GM23338 (cell line): ENCODE data around the gene CNN2. TPM values are rescaled to one million over a fixed set of nuclear protein-coding genes. Genes with fewer than 3 reads are reported as not detected.

Experiments
- CREB1 ChIP-seq: fragments of 250-450 bp; sonication (Bioruptor Pico); IDR thresholded peaks from 2 replicates; pipeline ENCODE4 v1.5.0; 2020; ENCODE audit warnings: low read depth, mild to moderate bottlenecking, moderate library complexity
- ETS1 ChIP-seq: IDR thresholded peaks from 2 replicates; pipeline ENCODE4 v1.6.1; 2016; ENCODE audit warnings: antibody characterized with exemption
- EZH2phosphoT487 ChIP-seq: fragments of 200-600 bp; sonication (generic); IDR thresholded peaks from one replicate; pipeline ENCODE4 v1.8.1; 2018; ENCODE audit warnings: antibody characterized with exemption; ENCODE audit not compliant: unreplicated experiment
- JUNB ChIP-seq: IDR thresholded peaks from one replicate; pipeline ENCODE4 v1.6.1; 2016; ENCODE audit warnings: antibody characterized with exemption; ENCODE audit not compliant: unreplicated experiment
- NANOG ChIP-seq: IDR thresholded peaks from 2 replicates; pipeline ENCODE4 v1.6.1; 2016; ENCODE audit warnings: antibody characterized with exemption, borderline replicate concordance
- POLR2AphosphoS5 ChIP-seq: IDR thresholded peaks from 2 replicates; pipeline ENCODE4 v1.6.1; 2016; ENCODE audit warnings: antibody characterized with exemption, low read depth
- ZNF114 ChIP-seq: fragments of 250-450 bp; sonication (Bioruptor Pico); IDR thresholded peaks from 2 replicates; pipeline ENCODE4 v1.5.0; 2020; ENCODE audit warnings: mild to moderate bottlenecking, moderate library complexity
- ZNF331 ChIP-seq: fragments of 250-450 bp; sonication (Bioruptor Pico); IDR thresholded peaks from 2 replicates; pipeline ENCODE4 v1.5.0; 2020; ENCODE audit warnings: low read depth, mild to moderate bottlenecking, moderate library complexity
- polyA plus RNA-seq: library from polyadenylated mRNA; unstranded; fragments of >200 nt; fragmentation: Nextera tagmentation; extraction: Ambion mirVana; gene quantifications from 2 replicates; pipeline ENCODE4 v1.2.1, GENCODE V29; 2016
- total RNA-seq: library from RNA; depleted of rRNA; stranded (reverse); fragments of >200 nt; shearing (Covaris generic); gene quantifications from 2 replicates; pipeline ENCODE4 v1.2.3, GENCODE V29; 2014
- TF ChIP-seq, protein P1 (sequence below): fragments of 250-450 bp; sonication (Bioruptor Pico); IDR thresholded peaks from 2 replicates; pipeline ENCODE4 v1.5.0; 2020; ENCODE audit warnings: mild to moderate bottlenecking, moderate library complexity
- TF ChIP-seq, protein P2 (sequence below): IDR thresholded peaks from one replicate; pipeline ENCODE4 v1.6.1; 2018; ENCODE audit warnings: antibody characterized with exemption; ENCODE audit not compliant: unreplicated experiment

The CNN2 gene
- total and polyA plus RNA-seq, 2 experiments from 2014 or later, result 330 to 392 TPM

DNA sequence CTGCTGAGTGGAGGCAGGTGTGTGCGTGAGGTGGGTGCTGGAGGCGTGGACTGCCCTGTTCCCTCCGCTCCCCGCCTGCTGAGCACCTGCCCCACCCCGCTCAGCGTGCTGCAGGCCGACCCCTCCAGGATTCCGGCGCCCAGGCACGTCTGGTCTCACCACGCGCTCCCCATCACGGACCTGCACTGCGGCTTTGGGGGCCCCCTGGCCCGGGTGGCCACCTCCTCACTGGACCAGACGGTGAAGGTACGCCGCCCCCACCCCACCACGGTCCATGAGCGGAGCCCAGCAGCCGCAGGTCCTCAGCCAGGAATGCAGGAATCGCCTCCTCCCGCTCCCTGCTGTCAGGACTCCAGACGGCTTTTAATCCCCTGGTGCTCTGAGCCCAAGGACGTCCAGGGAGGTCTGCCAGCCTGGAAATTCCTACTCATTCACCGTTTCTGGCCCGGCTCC lies 36.3 kb upstream of the CNN2 start (continued):
- TF ChIP-seq, protein P1, sequence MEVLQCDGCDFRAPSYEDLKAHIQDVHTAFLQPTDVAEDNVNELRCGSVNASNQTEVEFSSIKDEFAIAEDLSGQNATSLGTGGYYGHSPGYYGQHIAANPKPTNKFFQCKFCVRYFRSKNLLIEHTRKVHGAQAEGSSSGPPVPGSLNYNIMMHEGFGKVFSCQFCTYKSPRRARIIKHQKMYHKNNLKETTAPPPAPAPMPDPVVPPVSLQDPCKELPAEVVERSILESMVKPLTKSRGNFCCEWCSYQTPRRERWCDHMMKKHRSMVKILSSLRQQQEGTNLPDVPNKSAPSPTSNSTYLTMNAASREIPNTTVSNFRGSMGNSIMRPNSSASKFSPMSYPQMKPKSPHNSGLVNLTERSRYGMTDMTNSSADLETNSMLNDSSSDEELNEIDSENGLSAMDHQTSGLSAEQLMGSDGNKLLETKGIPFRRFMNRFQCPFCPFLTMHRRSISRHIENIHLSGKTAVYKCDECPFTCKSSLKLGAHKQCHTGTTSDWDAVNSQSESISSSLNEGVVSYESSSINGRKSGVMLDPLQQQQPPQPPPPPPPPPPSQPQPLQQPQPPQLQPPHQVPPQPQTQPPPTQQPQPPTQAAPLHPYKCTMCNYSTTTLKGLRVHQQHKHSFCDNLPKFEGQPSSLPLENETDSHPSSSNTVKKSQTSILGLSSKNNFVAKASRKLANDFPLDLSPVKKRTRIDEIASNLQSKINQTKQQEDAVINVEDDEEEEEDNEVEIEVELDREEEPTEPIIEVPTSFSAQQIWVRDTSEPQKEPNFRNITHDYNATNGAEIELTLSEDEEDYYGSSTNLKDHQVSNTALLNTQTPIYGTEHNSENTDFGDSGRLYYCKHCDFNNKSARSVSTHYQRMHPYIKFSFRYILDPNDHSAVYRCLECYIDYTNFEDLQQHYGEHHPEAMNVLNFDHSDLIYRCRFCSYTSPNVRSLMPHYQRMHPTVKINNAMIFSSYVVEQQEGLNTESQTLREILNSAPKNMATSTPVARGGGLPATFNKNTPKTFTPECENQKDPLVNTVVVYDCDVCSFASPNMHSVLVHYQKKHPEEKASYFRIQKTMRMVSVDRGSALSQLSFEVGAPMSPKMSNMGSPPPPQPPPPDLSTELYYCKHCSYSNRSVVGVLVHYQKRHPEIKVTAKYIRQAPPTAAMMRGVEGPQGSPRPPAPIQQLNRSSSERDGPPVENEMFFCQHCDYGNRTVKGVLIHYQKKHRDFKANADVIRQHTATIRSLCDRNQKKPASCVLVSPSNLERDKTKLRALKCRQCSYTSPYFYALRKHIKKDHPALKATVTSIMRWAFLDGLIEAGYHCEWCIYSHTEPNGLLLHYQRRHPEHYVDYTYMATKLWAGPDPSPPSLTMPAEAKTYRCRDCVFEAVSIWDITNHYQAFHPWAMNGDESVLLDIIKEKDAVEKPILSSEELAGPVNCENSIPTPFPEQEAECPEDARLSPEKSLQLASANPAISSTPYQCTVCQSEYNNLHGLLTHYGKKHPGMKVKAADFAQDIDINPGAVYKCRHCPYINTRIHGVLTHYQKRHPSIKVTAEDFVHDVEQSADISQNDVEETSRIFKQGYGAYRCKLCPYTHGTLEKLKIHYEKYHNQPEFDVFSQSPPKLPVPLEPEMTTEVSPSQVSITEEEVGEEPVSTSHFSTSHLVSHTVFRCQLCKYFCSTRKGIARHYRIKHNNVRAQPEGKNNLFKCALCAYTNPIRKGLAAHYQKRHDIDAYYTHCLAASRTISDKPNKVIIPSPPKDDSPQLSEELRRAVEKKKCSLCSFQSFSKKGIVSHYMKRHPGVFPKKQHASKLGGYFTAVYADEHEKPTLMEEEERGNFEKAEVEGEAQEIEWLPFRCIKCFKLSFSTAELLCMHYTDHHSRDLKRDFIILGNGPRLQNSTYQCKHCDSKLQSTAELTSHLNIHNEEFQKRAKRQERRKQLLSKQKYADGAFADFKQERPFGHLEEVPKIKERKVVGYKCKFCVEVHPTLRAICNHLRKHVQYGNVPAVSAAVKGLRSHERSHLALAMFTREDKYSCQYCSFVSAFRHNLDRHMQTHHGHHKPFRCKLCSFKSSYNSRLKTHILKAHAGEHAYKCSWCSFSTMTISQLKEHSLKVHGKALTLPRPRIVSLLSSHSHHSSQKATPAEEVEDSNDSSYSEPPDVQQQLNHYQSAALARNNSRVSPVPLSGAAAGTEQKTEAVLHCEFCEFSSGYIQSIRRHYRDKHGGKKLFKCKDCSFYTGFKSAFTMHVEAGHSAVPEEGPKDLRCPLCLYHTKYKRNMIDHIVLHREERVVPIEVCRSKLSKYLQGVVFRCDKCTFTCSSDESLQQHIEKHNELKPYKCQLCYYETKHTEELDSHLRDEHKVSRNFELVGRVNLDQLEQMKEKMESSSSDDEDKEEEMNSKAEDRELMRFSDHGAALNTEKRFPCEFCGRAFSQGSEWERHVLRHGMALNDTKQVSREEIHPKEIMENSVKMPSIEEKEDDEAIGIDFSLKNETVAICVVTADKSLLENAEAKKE (CRISPR knock-in tag), result no peak
- no peak for TF ChIP-seq NANOG
- no peak for TF ChIP-seq ETS1
- TF ChIP-seq ZNF114 (CRISPR knock-in tag), result no peak
- TF ChIP-seq EZH2phosphoT487, result no peak
- no peak for TF ChIP-seq POLR2AphosphoS5
- no peak for TF ChIP-seq ZNF331 (CRISPR knock-in tag)
- TF ChIP-seq, protein P2, sequence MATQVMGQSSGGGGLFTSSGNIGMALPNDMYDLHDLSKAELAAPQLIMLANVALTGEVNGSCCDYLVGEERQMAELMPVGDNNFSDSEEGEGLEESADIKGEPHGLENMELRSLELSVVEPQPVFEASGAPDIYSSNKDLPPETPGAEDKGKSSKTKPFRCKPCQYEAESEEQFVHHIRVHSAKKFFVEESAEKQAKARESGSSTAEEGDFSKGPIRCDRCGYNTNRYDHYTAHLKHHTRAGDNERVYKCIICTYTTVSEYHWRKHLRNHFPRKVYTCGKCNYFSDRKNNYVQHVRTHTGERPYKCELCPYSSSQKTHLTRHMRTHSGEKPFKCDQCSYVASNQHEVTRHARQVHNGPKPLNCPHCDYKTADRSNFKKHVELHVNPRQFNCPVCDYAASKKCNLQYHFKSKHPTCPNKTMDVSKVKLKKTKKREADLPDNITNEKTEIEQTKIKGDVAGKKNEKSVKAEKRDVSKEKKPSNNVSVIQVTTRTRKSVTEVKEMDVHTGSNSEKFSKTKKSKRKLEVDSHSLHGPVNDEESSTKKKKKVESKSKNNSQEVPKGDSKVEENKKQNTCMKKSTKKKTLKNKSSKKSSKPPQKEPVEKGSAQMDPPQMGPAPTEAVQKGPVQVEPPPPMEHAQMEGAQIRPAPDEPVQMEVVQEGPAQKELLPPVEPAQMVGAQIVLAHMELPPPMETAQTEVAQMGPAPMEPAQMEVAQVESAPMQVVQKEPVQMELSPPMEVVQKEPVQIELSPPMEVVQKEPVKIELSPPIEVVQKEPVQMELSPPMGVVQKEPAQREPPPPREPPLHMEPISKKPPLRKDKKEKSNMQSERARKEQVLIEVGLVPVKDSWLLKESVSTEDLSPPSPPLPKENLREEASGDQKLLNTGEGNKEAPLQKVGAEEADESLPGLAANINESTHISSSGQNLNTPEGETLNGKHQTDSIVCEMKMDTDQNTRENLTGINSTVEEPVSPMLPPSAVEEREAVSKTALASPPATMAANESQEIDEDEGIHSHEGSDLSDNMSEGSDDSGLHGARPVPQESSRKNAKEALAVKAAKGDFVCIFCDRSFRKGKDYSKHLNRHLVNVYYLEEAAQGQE, result no peak
- no peak for TF ChIP-seq CREB1 (CRISPR knock-in tag)
- no peak for TF ChIP-seq JUNB
